Melanocyte of skin (primary cell): Measurements from ENCODE around the gene ARHGAP23. TPM values are rescaled to one million over a fixed set of nuclear protein-coding genes. Genes with fewer than 3 reads are reported as not detected.

Experiments used
- total RNA-seq, 2 donors: library from RNA; depleted of rRNA; stranded (reverse); fragments of >200 nt; gene quantifications; 2 replicates each; pipeline ENCODE4 v1.2.3, GENCODE V29; 2012

The ARHGAP23 gene
- 1 to 10 TPM; 6.0 to 10.0 TPM for total RNA-seq

DNA sequence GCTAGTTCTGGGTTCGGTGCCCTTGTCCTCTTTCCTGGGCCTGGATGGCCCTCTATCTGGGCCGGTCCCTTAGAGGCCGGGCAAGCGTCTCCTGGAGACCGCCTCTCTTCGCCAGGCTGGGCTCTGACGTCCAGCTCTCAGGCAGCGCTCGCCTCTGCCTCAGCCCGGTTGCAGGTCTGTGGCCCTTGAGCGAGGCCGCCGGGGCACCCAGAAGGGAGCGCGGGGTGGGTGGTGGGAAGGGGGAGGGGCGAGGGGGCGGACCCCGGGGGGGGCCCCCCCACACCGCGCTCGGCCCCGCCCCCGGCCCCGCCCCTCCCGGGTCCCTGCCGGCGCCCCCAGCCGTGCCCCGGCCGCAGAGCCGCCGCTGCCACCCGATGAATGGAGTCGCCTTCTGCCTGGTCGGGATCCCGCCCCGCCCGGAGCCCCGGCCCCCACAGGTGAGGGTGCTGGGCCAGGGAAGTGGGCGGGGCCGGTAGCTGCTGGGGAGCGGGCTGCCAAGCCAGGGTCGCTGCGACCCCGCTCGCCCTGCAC lies at the start of gene ARHGAP23:
TSS of gene ARHGAP23 (plus strand) at position 353 of the 531 bp plus-strand sequence. CDS start at position 375, 22 bp downstream.

Other genes starting within 250 kb of the ARHGAP23 start
- not detected for gene TBC1D3, start 235.9 kb upstream of the ARHGAP23 start, total RNA-seq
- 10 to 100 TPM; 24.1 to 37.6 TPM for gene MRPL45, start 131.3 kb upstream of the ARHGAP23 start, total RNA-seq
- gene GPR179, start 84.5 kb upstream of the ARHGAP23 start, total RNA-seq, result under 1 TPM in 1 of 2 donors, not detected in 1; under 0.01 TPM
- gene SOCS7, start 76.6 kb upstream of the ARHGAP23 start, total RNA-seq, result 10 to 100 TPM; 14.0 to 20.0 TPM
- gene SRCIN1, start 177.5 kb downstream of the ARHGAP23 start, total RNA-seq, result under 1 TPM; under 0.01 TPM
- gene EPOP, start 246.5 kb downstream of the ARHGAP23 start, total RNA-seq, result under 1 TPM; 0.67 to 0.69 TPM